Activated CD4-positive, alpha-beta memory T cell treated with anti-CD3 and anti-CD28 coated beads, Interleukin-2, amount 10 ng/mL, durations not matched to agents 7 days and 5 days (primary cell): ENCODE data around the gene FAM181B. TPM values are rescaled to one million over a fixed set of nuclear protein-coding genes. Genes with fewer than 3 reads are reported as not detected.

Source experiments
- CTCF ChIA-PET: fragments of 350-600 bp; sonication (Branson Sonifier 250); formaldehyde crosslinking; loops from one replicate; lab custom pipeline; 2021; ENCODE audit warnings: antibody characterized with exemption, inconsistent platforms; lab: Charles Lee
- POLR2A ChIA-PET: fragments of 350-600 bp; sonication (Branson Sonifier 250); formaldehyde crosslinking; loops from one replicate; lab custom pipeline; 2021; ENCODE audit warnings: antibody characterized with exemption; lab: Charles Lee
- DNase-seq: peaks from one replicate; pipeline ENCODE4 v3.0.0-alpha.2; 2020
- H3K27ac Mint-ChIP-seq: one replicate; pipeline ENCODE4 v1.8.0; 2021; ENCODE audit warnings: mild to moderate bottlenecking, mixed read lengths
- H3K27me3 Mint-ChIP-seq: one replicate; pipeline ENCODE4 v1.8.0; 2021; ENCODE audit warnings: mixed read lengths
- H3K36me3 Mint-ChIP-seq: one replicate; pipeline ENCODE4 v1.8.0; 2021; ENCODE audit warnings: low read depth, mixed read lengths
- H3K4me1 Mint-ChIP-seq: one replicate; pipeline ENCODE4 v1.8.0; 2021; ENCODE audit warnings: mixed read lengths
- H3K4me3 Mint-ChIP-seq: one replicate; pipeline ENCODE4 v1.8.0; 2021; ENCODE audit warnings: mild to moderate bottlenecking, mixed read lengths
- H3K9me3 Mint-ChIP-seq: one replicate; pipeline ENCODE4 v1.8.0; 2021; ENCODE audit warnings: mixed read lengths
- total RNA-seq, 2 experiments: library from RNA; stranded (reverse); gene quantifications; one replicate each; pipeline ENCODE4 v1.2.3, GENCODE V29; 2021

The FAM181B gene
- total RNA-seq, 2 experiments from 2014 or later = not detected

GRCh38 chr11:82730754-82731153 lies 2.9 kb downstream of the FAM181B start:
- ChIA-PET CTCF (no interaction called here), POLR2A (no interaction called here)
- H3K4me1 Mint-ChIP-seq = peaks cover 5% of the 10 kb centered on the region
- no peak for DNase-seq
- no peak overlapping the region for H3K27ac Mint-ChIP-seq
- H3K27me3 Mint-ChIP-seq = peaks cover 64% of the 10 kb centered on the region
- peaks cover 2% of the 10 kb centered on the region for H3K36me3 Mint-ChIP-seq
- H3K9me3 Mint-ChIP-seq = no peaks in the 10 kb centered on the region
- H3K4me3 Mint-ChIP-seq = no peak overlapping the region

GRCh38 chr11:82730286-82730685 lies 3.4 kb downstream of the FAM181B start:
- DNase-seq = no peak
- Mint-ChIP-seq H3K4me3 (no peak overlapping the region), H3K27ac (no peak overlapping the region), H3K36me3 (peaks cover 2% of the 10 kb centered on the region), H3K9me3 (no peaks in the 10 kb centered on the region), H3K4me1 (peaks cover 5% of the 10 kb centered on the region), H3K27me3 (peaks cover 66% of the 10 kb centered on the region)
- CTCF ChIA-PET = no interaction called here
- POLR2A ChIA-PET = no interaction called here

- no peak overlapping the region for H3K27ac Mint-ChIP-seq
- H3K4me1 Mint-ChIP-seq = no peaks in the 10 kb centered on the region
- no peak for DNase-seq
- no peak overlapping the region for H3K4me3 Mint-ChIP-seq
- POLR2A ChIA-PET = no interaction called here
- CTCF ChIA-PET = no interaction called here
- H3K36me3 Mint-ChIP-seq = no peaks in the 10 kb centered on the region
- H3K27me3 Mint-ChIP-seq = peaks cover 28% of the 10 kb centered on the region
- H3K9me3 Mint-ChIP-seq = no peaks in the 10 kb centered on the region
Observed at GRCh38 chr11:82724026-82724425, 9.6 kb downstream of the FAM181B start.

- CTCF ChIA-PET = interaction anchor here (1.1 kb wide), 1 partner anchor 20 kb away, joined by 3 read pairs; no protein-coding TSS in a partner anchor
- Mint-ChIP-seq H3K27ac (no peak overlapping the region), H3K4me1 (no peaks in the 10 kb centered on the region), H3K36me3 (no peaks in the 10 kb centered on the region), H3K9me3 (no peaks in the 10 kb centered on the region), H3K27me3 (peaks cover 20% of the 10 kb centered on the region), H3K4me3 (no peak overlapping the region)
- no peak for DNase-seq
- POLR2A ChIA-PET = no interaction called here
Observed at GRCh38 chr11:82722231-82722630, 11.4 kb downstream of the FAM181B start.

- H3K27ac Mint-ChIP-seq = no peak overlapping the region
- no peaks in the 10 kb centered on the region for H3K36me3 Mint-ChIP-seq
- peaks cover 6% of the 10 kb centered on the region for H3K27me3 Mint-ChIP-seq
- DNase-seq = no peak
- H3K4me1 Mint-ChIP-seq = no peaks in the 10 kb centered on the region
- H3K4me3 Mint-ChIP-seq = no peak overlapping the region
- CTCF ChIA-PET = interaction anchor here (2.0 kb wide), 1 partner anchor 529 kb away, joined by 6 read pairs; no protein-coding TSS in a partner anchor
- POLR2A ChIA-PET = no interaction called here
- H3K9me3 Mint-ChIP-seq = no peaks in the 10 kb centered on the region
Observed at GRCh38 chr11:82720267-82721065, 13.2 kb downstream of the FAM181B start.

- POLR2A ChIA-PET = no interaction called here
- Mint-ChIP-seq H3K9me3 (no peaks in the 10 kb centered on the region), H3K4me1 (no peaks in the 10 kb centered on the region), H3K4me3 (no peak overlapping the region), H3K27me3 (peaks cover 5% of the 10 kb centered on the region), H3K36me3 (no peaks in the 10 kb centered on the region), H3K27ac (no peak overlapping the region)
- no peak for DNase-seq
- CTCF ChIA-PET = interaction anchor here (0.6 to 2.0 kb wide), 3 partner anchors 15 to 530 kb away, joined by 3 to 6 read pairs (median 3); partner anchors contain the start of gene DDIAS
Observed at GRCh38 chr11:82719361-82720105, 14.1 kb downstream of the FAM181B start.

GRCh38 chr11:82718821-82719220 lies 14.8 kb downstream of the FAM181B start:
- H3K4me3 Mint-ChIP-seq = no peak overlapping the region
- H3K27me3 Mint-ChIP-seq = peaks cover 5% of the 10 kb centered on the region
- POLR2A ChIA-PET = no interaction called here
- no peaks in the 10 kb centered on the region for H3K36me3 Mint-ChIP-seq
- H3K9me3 Mint-ChIP-seq = no peaks in the 10 kb centered on the region
- H3K27ac Mint-ChIP-seq = no peak overlapping the region
- no peak for DNase-seq
- no peaks in the 10 kb centered on the region for H3K4me1 Mint-ChIP-seq
- CTCF ChIA-PET = interaction anchor here (1.0 to 2.0 kb wide), 2 partner anchors 15 to 531 kb away, joined by 3 to 6 read pairs; no protein-coding TSS in a partner anchor

GRCh38 chr11:82718307-82718706 lies 15.4 kb downstream of the FAM181B start:
- DNase-seq = no peak
- Mint-ChIP-seq H3K27ac (no peak overlapping the region), H3K27me3 (peaks cover under 1% of the 10 kb centered on the region), H3K4me3 (no peak overlapping the region), H3K9me3 (no peaks in the 10 kb centered on the region), H3K36me3 (no peaks in the 10 kb centered on the region), H3K4me1 (no peaks in the 10 kb centered on the region)
- ChIA-PET POLR2A (interaction anchor here (0.6 kb wide), 1 partner anchor 23 kb away, joined by 4 read pairs; no protein-coding TSS in a partner anchor), CTCF (interaction anchor here (1.2 to 1.5 kb wide), 4 partner anchors 9 to 57 kb away, joined by 3 to 6 read pairs (median 4); partner anchors contain the start of gene FAM181B)

- DNase-seq = no peak
- Mint-ChIP-seq H3K27me3 (peaks cover 4% of the 10 kb centered on the region), H3K4me1 (no peaks in the 10 kb centered on the region), H3K27ac (no peak overlapping the region), H3K4me3 (no peak overlapping the region), H3K9me3 (no peaks in the 10 kb centered on the region), H3K36me3 (no peaks in the 10 kb centered on the region)
- ChIA-PET CTCF (no interaction called here), POLR2A (no interaction called here)
Observed at GRCh38 chr11:82714346-82715174, 19.1 kb downstream of the FAM181B start.

- H3K27ac Mint-ChIP-seq = no peak overlapping the region
- H3K4me3 Mint-ChIP-seq = no peak overlapping the region
- no peaks in the 10 kb centered on the region for H3K36me3 Mint-ChIP-seq
- ChIA-PET CTCF (no interaction called here), POLR2A (no interaction called here)
- H3K9me3 Mint-ChIP-seq = no peaks in the 10 kb centered on the region
- DNase-seq = no peak
- no peaks in the 10 kb centered on the region for H3K4me1 Mint-ChIP-seq
- peaks cover 7% of the 10 kb centered on the region for H3K27me3 Mint-ChIP-seq
Observed at GRCh38 chr11:82711648-82712047, 22.0 kb downstream of the FAM181B start.

GRCh38 chr11:82703796-82704195 lies 29.9 kb downstream of the FAM181B start:
- CTCF ChIA-PET = no interaction called here

GRCh38 chr11:82703226-82703625 lies 30.4 kb downstream of the FAM181B start:
- no peak for DNase-seq
- no peak overlapping the region for H3K27ac Mint-ChIP-seq
- H3K27me3 Mint-ChIP-seq = peaks cover 5% of the 10 kb centered on the region
- CTCF ChIA-PET = interaction anchor here (0.9 kb wide), 1 partner anchor 9 kb away, joined by 5 read pairs; no protein-coding TSS in a partner anchor
- no peaks in the 10 kb centered on the region for H3K4me1 Mint-ChIP-seq
- no peaks in the 10 kb centered on the region for H3K36me3 Mint-ChIP-seq
- no peaks in the 10 kb centered on the region for H3K9me3 Mint-ChIP-seq
- POLR2A ChIA-PET = no interaction called here
- H3K4me3 Mint-ChIP-seq = no peak overlapping the region

More at GRCh38 chr11:82703796-82704195, 29.9 kb downstream of the FAM181B start:
- no peaks in the 10 kb centered on the region for H3K9me3 Mint-ChIP-seq
- H3K27ac Mint-ChIP-seq = no peak overlapping the region
- peaks cover 5% of the 10 kb centered on the region for H3K27me3 Mint-ChIP-seq
- no peaks in the 10 kb centered on the region for H3K4me1 Mint-ChIP-seq
- DNase-seq = no peak
- no peak overlapping the region for H3K4me3 Mint-ChIP-seq
- H3K36me3 Mint-ChIP-seq = no peaks in the 10 kb centered on the region
- POLR2A ChIA-PET = no interaction called here
